ENCODE data around the gene QSOX1. TPM values are rescaled to one million over a fixed set of nuclear protein-coding genes. Genes with fewer than 3 reads are reported as not detected.

The QSOX1 gene
- total RNA-seq, 4 donors from 2014 or later, result 109 to 124 (median 119) TPM

- Histone ChIP-seq H3K36me3 (no peaks in the 10 kb centered on the region), H3K27ac (no peak overlapping the region), H3K4me1 (no peaks in the 10 kb centered on the region), H3K9me3 (no peaks in the 10 kb centered on the region), H3K4me3 (no peak overlapping the region), H3K27me3 (peaks cover 34% of the 10 kb centered on the region)
- 87% methylated on average over 11 of the region's 11 CpGs; no CpG with 5 or more reads in 1 of the 2 donors for WGBS, 2 donors (ENCODE audit: low coverage in 1 of 2)
- intact Hi-C loops (cut with DNase I; ENCODE audit: low total_unique reads), result no loop called here
- no peak for DNase-seq
- TF ChIP-seq POLR2A (IDR thresholded peaks at IDR 0.05), result no peak
- TF ChIP-seq, protein P1, sequence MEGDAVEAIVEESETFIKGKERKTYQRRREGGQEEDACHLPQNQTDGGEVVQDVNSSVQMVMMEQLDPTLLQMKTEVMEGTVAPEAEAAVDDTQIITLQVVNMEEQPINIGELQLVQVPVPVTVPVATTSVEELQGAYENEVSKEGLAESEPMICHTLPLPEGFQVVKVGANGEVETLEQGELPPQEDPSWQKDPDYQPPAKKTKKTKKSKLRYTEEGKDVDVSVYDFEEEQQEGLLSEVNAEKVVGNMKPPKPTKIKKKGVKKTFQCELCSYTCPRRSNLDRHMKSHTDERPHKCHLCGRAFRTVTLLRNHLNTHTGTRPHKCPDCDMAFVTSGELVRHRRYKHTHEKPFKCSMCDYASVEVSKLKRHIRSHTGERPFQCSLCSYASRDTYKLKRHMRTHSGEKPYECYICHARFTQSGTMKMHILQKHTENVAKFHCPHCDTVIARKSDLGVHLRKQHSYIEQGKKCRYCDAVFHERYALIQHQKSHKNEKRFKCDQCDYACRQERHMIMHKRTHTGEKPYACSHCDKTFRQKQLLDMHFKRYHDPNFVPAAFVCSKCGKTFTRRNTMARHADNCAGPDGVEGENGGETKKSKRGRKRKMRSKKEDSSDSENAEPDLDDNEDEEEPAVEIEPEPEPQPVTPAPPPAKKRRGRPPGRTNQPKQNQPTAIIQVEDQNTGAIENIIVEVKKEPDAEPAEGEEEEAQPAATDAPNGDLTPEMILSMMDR (IDR thresholded peaks at IDR 0.05), result no peak
- TF ChIP-seq EP300 (IDR thresholded peaks at IDR 0.05; ENCODE audit: low read depth), result no peak
- no peak for TF ChIP-seq POLR2AphosphoS5 (IDR thresholded peaks at IDR 0.05)
- in situ Hi-C loops (cut with MboI; ENCODE audit: low pct_ligation_motif_present in 1 of 4, low pct_unique_long_range_greater_than_20kb in 1 of 4, low sequenced_read_pairs in 3 of 4), result no loop called here
Observed at GRCh38 chr1:180219776-180220175, 65.1 kb downstream of the QSOX1 start.

DNA sequence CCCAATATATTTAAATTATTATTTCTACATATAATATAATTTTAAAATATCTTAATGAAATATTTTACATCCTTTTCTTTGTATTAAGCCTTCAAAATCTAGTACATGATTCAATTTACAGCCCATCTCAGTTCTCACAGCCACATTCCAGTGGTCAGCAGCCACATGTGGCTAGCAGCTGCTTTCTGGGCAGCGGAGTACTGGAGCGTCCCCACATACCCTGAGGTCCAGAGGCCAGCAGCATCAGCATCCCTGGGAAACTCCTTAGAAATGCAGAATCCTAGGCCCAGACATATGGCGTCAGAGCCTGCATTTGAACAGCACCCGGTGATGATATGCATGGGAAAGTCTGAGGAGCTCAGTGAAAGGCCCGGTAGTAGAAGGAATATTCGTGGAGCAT is 66.8 kb downstream of the QSOX1 start:
- intact Hi-C loops (cut with DNase I; ENCODE audit: low total_unique reads) (no loop called here), in situ Hi-C loops (cut with MboI; ENCODE audit: low pct_ligation_motif_present in 1 of 4, low pct_unique_long_range_greater_than_20kb in 1 of 4, low sequenced_read_pairs in 3 of 4) (no loop called here)
- TF ChIP-seq, protein P1 (IDR thresholded peaks at IDR 0.05), result no peak
- TF ChIP-seq POLR2A (IDR thresholded peaks at IDR 0.05) (no peak), EP300 (IDR thresholded peaks at IDR 0.05; ENCODE audit: low read depth) (no peak), POLR2AphosphoS5 (IDR thresholded peaks at IDR 0.05) (no peak)
- WGBS, 2 donors (ENCODE audit: low coverage in 1 of 2), result 60 to 87% methylated on average over 1 to 6 of the region's 6 CpGs
- no peak for DNase-seq
- peaks cover 51% of the 10 kb centered on the region for H3K27me3 ChIP-seq
- H3K36me3 ChIP-seq, result no peaks in the 10 kb centered on the region
- H3K4me3 ChIP-seq, result no peak overlapping the region
- H3K4me1 ChIP-seq, result no peaks in the 10 kb centered on the region
- H3K9me3 ChIP-seq, result no peaks in the 10 kb centered on the region
- no peak overlapping the region for H3K27ac ChIP-seq

GRCh38 chr1:180224902-180225301 is 70.2 kb downstream of the QSOX1 start:
- WGBS, 2 donors (ENCODE audit: low coverage in 1 of 2), result 67 to 82% methylated on average over 5 of the region's 5 CpGs
- no peak overlapping the region for H3K4me3 ChIP-seq
- H3K27ac ChIP-seq, result no peak overlapping the region
- H3K9me3 ChIP-seq, result no peaks in the 10 kb centered on the region
- H3K27me3 ChIP-seq, result peaks cover 84% of the 10 kb centered on the region
- no peak for DNase-seq
- no peaks in the 10 kb centered on the region for H3K36me3 ChIP-seq
- in situ Hi-C loops (cut with MboI; ENCODE audit: low pct_ligation_motif_present in 1 of 4, low pct_unique_long_range_greater_than_20kb in 1 of 4, low sequenced_read_pairs in 3 of 4), result no loop called here
- no peak for TF ChIP-seq POLR2A (IDR thresholded peaks at IDR 0.05)
- TF ChIP-seq, protein P1 (IDR thresholded peaks at IDR 0.05), result no peak
- peaks cover 6 to 11% (median 9%) of the 10 kb centered on the region in 4 donors for H3K4me1 ChIP-seq
- intact Hi-C loops (cut with DNase I; ENCODE audit: low total_unique reads), result no loop called here

DNA sequence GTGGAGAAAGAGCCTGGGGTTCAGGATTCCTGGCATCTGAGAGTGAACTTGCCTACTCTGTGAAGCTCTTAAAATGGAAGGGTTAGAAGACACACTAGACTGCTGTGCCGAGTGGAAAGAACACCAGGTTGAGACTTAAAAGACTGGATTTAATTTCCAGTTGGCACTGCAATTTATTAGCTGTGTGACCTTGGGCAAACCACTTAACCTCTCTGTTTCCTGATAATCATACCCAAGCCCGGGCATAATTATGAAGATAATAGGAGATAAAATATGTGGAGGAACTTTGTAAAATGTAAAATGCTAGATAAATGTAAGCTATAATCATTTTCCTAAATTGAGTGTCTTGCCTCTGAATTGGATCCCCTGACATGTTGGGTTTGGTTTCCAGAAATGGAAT is 70.7 kb downstream of the QSOX1 start:
- H3K27ac ChIP-seq, result no peak overlapping the region
- TF ChIP-seq POLR2AphosphoS5 (IDR thresholded peaks at IDR 0.05) (no peak), EP300 (IDR thresholded peaks at IDR 0.05; ENCODE audit: low read depth) (no peak), POLR2A (IDR thresholded peaks at IDR 0.05) (no peak)
- TF ChIP-seq, protein P1 (IDR thresholded peaks at IDR 0.05), result no peak
- H3K36me3 ChIP-seq, result no peaks in the 10 kb centered on the region
- no peak overlapping the region for H3K4me3 ChIP-seq
- DNase-seq, result no peak
- H3K27me3 ChIP-seq, result peaks cover 84% of the 10 kb centered on the region
- H3K9me3 ChIP-seq, result no peaks in the 10 kb centered on the region
- peaks cover 11 to 16% (median 14%) of the 10 kb centered on the region in 4 donors for H3K4me1 ChIP-seq
- in situ Hi-C loops (cut with MboI; ENCODE audit: low pct_ligation_motif_present in 1 of 4, low pct_unique_long_range_greater_than_20kb in 1 of 4, low sequenced_read_pairs in 3 of 4) (no loop called here), intact Hi-C loops (cut with DNase I; ENCODE audit: low total_unique reads) (no loop called here)
- 35 to 42% methylated on average over 1 to 2 of the region's 2 CpGs for WGBS, 2 donors (ENCODE audit: low coverage in 1 of 2)

Data from transverse colon (tissue), 4 donors.